Osteoblast (primary cell): Measurements from ENCODE around the gene PLTP. TPM values are rescaled to one million over a fixed set of nuclear protein-coding genes. Genes with fewer than 3 reads are reported as not detected.
A peak's percentile ranks its signal among the peaks of the same experiment; 100 is the strongest.

Source experiments
- DNase-seq: peaks from one replicate; pipeline ENCODE4 v3.0.0; 2011; ENCODE audit warnings: low spot score, mixed read lengths; ENCODE audit not compliant: insufficient read length; ENCODE audit errors: missing footprints
- H2AFZ ChIP-seq: 2 replicates; pipeline ENCODE4 v1.6.0; 2011; ENCODE audit warnings: mild to moderate bottlenecking, low read length
- H3K27ac ChIP-seq: 2 replicates; pipeline ENCODE4 v1.5.1; 2011; ENCODE audit warnings: mild to moderate bottlenecking, low read depth, low read length, moderate library complexity
- H3K27me3 ChIP-seq: 2 replicates; pipeline ENCODE4 v1.6.0; 2012; ENCODE audit warnings: mild to moderate bottlenecking, control low read depth, inconsistent platforms, low read length, moderate library complexity; ENCODE audit not compliant: insufficient read depth
- H3K36me3 ChIP-seq: 2 replicates; pipeline ENCODE4 v1.5.1; 2011; ENCODE audit warnings: mild to moderate bottlenecking, low read length, control low read depth, moderate library complexity; ENCODE audit not compliant: insufficient read depth
- H3K4me1 ChIP-seq: 2 replicates; pipeline ENCODE4 v1.5.1; 2011; ENCODE audit warnings: mild to moderate bottlenecking, low read length, control low read depth, moderate library complexity; ENCODE audit not compliant: insufficient read depth
- H3K4me2 ChIP-seq: 2 replicates; pipeline ENCODE4 v1.6.0; 2011; ENCODE audit warnings: mild to moderate bottlenecking, low read length; ENCODE audit not compliant: insufficient read depth
- H3K4me3 ChIP-seq: fragments of 200-600 bp; sonication (generic); 3 replicates; pipeline ENCODE4 v1.5.1; 2012; ENCODE audit warnings: mild to moderate bottlenecking, low read length, inconsistent platforms; ENCODE audit not compliant: insufficient read depth
- H3K79me2 ChIP-seq: 2 replicates; pipeline ENCODE4 v1.6.0; 2012; ENCODE audit warnings: mild to moderate bottlenecking, low read length, control low read depth, inconsistent platforms; ENCODE audit not compliant: insufficient read depth
- H3K9me3 ChIP-seq: 2 replicates; pipeline ENCODE4 v1.5.1; 2011; ENCODE audit warnings: low read depth, low read length, control low read depth
- H4K20me1 ChIP-seq: 2 replicates; pipeline ENCODE4 v1.6.0; 2012; ENCODE audit warnings: mild to moderate bottlenecking, low read length, control low read depth; ENCODE audit not compliant: insufficient read depth
- total RNA-seq: library from RNA; depleted of rRNA; stranded (reverse); fragments of >200 nt; gene quantifications from 2 replicates; pipeline ENCODE4 v1.2.3, GENCODE V29; 2012
- TF ChIP-seq, protein P1 (sequence below): IDR thresholded peaks from 2 replicates; pipeline ENCODE4 v1.5.1; 2011; ENCODE audit warnings: mild to moderate bottlenecking, low read depth, low read length, moderate library complexity; ENCODE audit errors: extremely low read depth

The PLTP gene
- total RNA-seq, 1 donor, result 21.7 TPM

DNA sequence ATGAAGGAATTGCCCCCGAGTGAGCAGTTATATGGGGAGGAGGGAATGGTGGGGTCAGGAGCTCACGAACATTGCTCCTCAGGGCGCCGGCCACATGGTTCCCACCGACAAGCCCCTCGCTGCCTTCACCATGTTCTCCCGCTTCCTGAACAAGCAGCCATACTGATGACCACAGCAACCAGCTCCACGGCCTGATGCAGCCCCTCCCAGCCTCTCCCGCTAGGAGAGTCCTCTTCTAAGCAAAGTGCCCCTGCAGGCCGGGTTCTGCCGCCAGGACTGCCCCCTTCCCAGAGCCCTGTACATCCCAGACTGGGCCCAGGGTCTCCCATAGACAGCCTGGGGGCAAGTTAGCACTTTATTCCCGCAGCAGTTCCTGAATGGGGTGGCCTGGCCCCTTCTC lies 13.7 kb downstream of the PLTP start:
- H3K27ac ChIP-seq, result no peak overlapping the region
- H3K79me2 ChIP-seq, result peaks cover 5% of the 10 kb centered on the region
- no peak overlapping the region for H2AFZ ChIP-seq
- TF ChIP-seq, protein P1, sequence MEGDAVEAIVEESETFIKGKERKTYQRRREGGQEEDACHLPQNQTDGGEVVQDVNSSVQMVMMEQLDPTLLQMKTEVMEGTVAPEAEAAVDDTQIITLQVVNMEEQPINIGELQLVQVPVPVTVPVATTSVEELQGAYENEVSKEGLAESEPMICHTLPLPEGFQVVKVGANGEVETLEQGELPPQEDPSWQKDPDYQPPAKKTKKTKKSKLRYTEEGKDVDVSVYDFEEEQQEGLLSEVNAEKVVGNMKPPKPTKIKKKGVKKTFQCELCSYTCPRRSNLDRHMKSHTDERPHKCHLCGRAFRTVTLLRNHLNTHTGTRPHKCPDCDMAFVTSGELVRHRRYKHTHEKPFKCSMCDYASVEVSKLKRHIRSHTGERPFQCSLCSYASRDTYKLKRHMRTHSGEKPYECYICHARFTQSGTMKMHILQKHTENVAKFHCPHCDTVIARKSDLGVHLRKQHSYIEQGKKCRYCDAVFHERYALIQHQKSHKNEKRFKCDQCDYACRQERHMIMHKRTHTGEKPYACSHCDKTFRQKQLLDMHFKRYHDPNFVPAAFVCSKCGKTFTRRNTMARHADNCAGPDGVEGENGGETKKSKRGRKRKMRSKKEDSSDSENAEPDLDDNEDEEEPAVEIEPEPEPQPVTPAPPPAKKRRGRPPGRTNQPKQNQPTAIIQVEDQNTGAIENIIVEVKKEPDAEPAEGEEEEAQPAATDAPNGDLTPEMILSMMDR, result no peak
- H4K20me1 ChIP-seq, result peaks cover 8% of the 10 kb centered on the region
- peaks cover 47% of the 10 kb centered on the region for H3K36me3 ChIP-seq
- peak; percentile 9 for DNase-seq
- H3K27me3 ChIP-seq, result no peaks in the 10 kb centered on the region
- H3K4me3 ChIP-seq, result no peak overlapping the region
- H3K9me3 ChIP-seq, result no peaks in the 10 kb centered on the region
- no peaks in the 10 kb centered on the region for H3K4me1 ChIP-seq
- H3K4me2 ChIP-seq, result no peak overlapping the region

DNA sequence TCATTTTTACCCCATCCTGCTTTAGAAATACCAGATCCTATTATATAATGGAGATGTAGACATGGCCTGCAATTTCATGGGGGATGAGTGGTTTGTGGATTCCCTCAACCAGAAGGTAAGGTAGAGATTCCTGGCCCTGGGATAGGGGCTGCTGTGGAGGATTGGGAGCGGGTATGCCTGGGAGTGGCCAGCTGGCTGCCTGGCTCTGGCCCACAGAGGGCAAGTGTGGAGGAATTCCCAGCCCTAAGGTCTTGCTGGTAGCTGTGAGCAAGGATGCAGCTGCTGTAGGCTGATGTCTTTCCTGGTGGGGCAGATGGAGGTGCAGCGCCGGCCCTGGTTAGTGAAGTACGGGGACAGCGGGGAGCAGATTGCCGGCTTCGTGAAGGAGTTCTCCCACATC lies 14.3 kb downstream of the PLTP start:
- TF ChIP-seq, protein P1, result no peak
- Histone ChIP-seq H3K4me3 (no peak overlapping the region), H2AFZ (no peak overlapping the region), H3K79me2 (peaks cover 11% of the 10 kb centered on the region), H3K4me2 (no peak overlapping the region), H4K20me1 (peaks cover 14% of the 10 kb centered on the region), H3K36me3 (peaks cover 53% of the 10 kb centered on the region), H3K27me3 (no peaks in the 10 kb centered on the region), H3K4me1 (peaks cover under 1% of the 10 kb centered on the region), H3K9me3 (no peaks in the 10 kb centered on the region), H3K27ac (no peak overlapping the region)
- DNase-seq, result peak; percentile 73

DNA sequence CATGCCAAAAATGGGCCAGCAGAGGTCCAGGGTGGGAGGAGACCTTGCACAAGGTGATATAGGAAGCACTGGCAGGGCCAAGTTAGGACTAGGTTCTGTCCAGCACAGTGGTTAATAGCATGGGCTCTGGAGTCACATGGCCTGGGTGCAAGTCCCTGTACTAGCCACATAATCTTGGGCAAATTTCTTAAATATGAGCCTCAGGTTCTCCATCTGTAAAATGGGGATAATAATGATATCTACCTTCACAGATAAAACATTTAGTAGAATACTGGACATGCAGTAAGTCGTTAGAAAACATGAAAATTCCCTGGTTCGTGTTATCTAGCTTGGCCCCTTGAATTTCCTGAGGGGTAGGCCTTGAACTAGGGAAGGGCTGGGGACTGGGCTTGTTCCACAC lies 14.7 kb downstream of the PLTP start:
- Histone ChIP-seq H3K4me3 (no peak overlapping the region), H3K27me3 (no peaks in the 10 kb centered on the region), H3K36me3 (peaks cover 55% of the 10 kb centered on the region), H2AFZ (no peak overlapping the region), H3K4me2 (no peak overlapping the region), H4K20me1 (peaks cover 18% of the 10 kb centered on the region), H3K4me1 (peaks cover 5% of the 10 kb centered on the region), H3K79me2 (peaks cover 15% of the 10 kb centered on the region), H3K9me3 (no peaks in the 10 kb centered on the region), H3K27ac (no peak overlapping the region)
- DNase-seq, result no peak
- TF ChIP-seq, protein P1, result no peak

DNA sequence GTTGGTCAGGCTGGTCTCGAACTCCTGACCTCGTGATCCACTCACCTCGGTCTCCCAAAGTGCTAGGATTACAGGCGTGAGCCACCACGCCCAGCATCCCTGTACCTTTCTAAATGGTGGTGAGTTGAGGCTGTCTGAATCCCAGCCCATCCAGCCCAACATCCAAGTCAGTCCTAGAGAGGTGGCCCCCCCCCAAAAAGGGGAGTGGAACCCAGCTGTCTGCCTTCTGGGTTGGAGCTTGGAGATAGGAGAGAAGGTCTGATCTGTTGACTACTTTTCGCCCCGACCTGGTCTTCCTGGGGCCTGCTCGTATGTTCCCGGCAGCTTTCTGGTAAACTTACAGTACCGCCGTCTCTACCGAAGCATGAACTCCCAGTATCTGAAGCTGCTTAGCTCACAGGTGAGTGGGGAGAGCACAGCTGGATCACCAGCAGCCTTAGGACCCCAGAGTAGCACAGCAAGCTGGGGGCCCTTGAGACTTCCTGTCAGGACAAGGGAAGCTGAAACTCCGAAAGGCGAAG lies 15.3 kb downstream of the PLTP start:
- TF ChIP-seq, protein P1, result no peak
- Histone ChIP-seq H3K4me1 (peaks cover 11% of the 10 kb centered on the region), H3K27ac (no peak overlapping the region), H3K27me3 (no peaks in the 10 kb centered on the region), H3K4me3 (no peak overlapping the region), H3K79me2 (peaks cover 20% of the 10 kb centered on the region), H3K9me3 (no peaks in the 10 kb centered on the region), H3K4me2 (no peak overlapping the region), H4K20me1 (peaks cover 22% of the 10 kb centered on the region), H2AFZ (no peak overlapping the region), H3K36me3 (peaks cover 55% of the 10 kb centered on the region)
- DNase-seq, result peak; percentile 17
